ENCODE measurements around the gene VAMP8.
"Not testable (repeated sequence)": the region's sequence is repeated elsewhere in the genome, so short reads cannot be mapped to it uniquely, and the experiment has no call there.

Gene VAMP8

DNA sequence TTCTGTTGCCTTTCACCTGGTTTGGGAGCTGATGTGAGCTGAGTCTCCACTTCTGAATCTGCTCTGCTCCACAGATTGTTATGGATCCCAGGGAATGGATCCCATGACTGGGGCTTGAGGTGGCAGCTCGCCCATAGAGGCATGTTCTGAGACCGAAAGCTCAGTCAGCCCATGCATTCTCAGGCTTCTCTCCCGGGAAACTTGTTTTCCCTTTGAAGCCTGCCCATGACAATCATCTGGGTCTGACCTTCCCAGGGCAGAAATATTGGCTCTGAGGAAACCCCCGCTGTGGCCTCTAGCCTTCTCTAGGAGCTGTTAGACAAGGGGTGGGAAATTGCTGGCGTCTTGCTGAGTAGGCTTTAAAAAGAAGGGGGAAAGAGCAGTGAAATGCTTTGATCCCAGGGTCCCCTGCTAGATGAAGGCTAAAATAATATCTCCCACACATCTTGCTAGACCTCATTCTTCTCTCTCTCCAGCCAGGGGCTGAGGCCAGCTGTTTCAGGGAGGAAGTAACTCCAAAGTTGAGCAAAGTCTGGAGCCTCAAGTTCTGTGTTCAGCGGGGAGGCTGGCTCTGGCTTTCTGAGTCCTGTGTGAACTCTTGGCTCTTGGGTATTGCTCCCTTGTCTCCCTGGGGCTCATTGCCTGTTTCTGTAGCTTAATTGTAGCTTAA, 2.0 kb downstream of the VAMP8 start:
- DNase-seq: peak in 1 of 51 donors; percentile 24

DNA sequence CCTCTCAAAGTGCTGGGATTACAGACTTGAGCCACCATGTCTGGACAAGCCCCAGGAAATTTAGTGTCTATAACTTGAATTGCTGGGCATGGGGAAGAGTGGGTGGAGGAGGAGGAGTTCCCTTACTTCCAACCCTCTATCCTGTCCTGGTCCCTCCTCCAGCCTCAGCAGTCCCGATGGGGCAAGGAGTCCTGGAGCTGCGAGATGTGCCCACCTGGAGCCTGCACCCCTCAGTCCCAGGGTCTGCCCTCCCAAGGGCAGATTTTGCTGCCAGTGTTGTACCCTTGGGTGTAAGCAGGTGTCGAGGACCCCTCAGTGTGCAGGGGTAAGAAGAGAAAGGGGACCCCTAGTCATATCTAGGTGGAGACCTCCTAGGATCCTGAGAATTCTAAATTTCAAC, 2.8 kb downstream of the VAMP8 start:
- DNase-seq: no peak

DNA sequence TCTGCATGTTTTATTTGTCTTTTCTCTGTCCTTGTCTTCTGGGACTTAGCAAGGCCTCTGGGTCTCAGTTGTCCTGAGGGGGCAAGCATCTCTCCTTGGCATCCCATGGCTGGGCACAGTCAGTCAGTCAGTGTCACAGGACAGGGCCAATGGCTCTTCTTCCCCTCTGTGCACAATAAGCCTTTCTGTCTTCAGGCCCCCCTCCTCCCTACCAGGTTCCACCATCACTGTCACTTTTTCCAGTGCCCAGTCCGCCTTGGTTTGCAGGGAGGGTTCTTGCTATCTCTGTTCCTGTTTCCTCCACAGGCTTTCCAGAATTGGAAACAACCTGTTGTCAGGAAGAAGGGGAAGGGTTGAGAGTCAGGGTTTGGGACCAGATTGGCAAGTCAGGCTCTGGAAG, 5.1 kb downstream of the VAMP8 start:
- DNase-seq: peak in 7 of 51 donors; percentile 13 to 42 (median 27)

DNA sequence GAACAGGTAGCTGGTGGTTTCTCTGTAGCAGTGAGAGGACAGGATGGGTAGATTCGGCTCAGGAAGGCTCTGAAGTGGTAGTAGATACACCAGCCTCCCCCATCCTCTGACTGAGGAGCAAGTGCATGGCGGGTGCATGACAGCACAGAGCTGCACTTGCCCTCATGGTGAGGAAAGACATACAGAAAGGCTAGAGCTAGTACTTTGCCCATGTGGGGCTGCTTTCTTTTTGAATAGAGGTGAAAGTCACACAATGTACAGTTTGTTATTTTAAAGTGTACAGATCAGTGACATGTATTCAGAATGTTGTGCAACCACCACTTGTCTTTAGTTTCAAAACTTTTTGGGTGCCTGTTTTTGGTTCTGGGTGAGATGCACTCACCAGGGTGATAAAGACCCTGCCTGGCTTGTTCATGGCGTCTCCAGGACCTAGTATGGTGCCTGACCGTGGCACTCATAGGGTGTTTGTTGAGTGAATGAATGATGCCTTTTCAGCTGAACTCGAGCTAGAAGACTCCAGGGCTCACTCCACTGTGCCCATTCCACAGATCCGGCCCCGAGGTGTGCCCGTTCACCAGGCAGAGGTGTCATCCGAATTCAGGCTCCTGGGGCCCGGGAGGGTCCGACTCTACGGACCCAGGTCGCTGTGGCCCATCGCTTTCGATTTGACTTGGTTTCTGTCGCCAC, 6.4 kb downstream of the VAMP8 start:
- no peak for DNase-seq

DNA sequence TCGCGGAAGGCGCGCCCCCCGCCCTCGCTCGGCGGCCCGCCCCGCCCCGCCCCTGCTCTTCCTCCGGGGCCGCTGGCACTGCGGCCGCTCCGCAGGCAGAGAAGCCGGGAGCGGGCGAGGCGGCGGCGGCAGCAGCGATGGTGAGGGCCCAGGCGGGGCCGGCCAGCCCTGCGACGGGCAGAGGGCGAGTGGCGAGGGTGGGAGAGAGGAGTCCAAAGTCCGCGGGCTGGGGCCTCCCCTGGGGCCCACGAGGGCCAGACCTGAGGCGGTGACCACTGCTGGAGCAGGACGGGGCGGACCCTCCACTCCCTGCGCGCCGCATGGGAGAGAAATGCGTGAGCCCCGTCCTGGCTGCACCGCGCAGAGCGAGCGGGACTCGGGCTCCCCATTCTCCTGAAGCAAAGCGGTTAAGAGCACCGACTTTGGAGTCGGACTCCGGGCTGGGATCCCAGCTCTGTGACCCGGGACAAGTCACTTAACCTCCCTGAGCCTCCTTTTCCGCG, 7.0 kb downstream of the VAMP8 start, which contains the start of gene VAMP5:
Gene VAMP5, plus strand, starts transcription at position 78 of the 503 bp plus-strand sequence. Its CDS starts 60 bp downstream, at position 138.
- DNase-seq: peak in 8 of 51 donors; percentile 19 to 53 (median 26)

DNA sequence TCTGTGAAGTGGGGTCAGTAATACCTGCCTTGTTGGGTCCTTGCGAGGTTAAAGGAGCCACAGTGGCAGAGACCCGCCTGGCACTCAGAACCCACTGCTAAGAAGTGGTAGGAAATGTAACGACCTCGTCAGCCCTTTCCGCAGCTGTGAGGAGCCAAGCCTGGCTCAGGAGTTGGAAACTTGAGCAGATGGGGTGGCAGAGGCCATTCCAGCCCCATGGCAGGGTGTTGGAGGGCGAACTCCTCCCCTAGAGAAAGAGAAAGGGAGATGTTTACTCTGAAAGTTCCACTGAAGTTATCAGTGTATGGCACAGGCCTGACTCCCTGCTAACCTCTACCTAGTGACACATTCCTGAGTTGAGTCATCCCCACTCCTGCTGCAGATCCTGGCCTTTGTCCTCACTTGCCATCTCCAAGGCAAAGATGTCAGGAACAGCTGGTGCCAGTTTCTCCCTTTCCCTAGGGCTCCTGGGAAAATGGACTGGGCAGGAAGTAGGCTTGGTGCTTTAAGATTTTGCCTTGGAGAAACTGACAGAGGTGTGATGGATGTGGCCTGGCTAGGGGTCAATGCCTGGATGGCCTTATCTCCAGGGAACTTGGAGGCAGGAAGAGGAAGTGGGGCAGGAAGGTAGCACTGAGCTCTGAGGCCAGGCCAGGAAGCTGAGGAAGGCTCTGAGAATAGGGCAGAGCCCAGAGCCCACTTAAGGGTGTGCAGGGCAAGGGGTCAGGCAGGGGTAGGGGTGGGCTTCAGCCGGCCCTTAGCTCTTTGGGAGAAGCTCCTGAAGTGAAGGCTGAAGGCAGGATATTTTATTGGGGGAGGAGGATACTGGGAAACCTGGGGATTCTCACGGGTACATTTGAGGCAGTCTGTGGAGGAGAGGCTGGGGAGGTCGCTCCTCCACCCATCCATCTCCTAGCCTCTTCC, 7.7 kb downstream of the VAMP8 start:
- no peak for DNase-seq

DNA sequence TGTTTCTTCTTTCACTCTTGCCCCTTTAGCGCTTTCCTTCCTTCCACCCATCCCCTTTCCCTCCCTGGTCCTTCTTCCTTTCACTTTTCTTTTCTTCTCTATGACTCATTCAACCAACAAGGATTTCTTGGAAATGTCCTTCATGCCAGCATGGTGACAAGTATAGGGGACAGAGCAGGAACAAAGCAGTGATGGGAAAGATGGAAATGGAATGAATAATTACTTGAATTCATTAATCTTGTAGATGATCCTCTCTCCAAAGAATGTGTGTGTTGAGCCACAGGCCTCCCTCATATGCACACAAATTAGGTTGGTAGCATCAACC, 8.4 kb downstream of the VAMP8 start:
- DNase-seq: no peak

DNA sequence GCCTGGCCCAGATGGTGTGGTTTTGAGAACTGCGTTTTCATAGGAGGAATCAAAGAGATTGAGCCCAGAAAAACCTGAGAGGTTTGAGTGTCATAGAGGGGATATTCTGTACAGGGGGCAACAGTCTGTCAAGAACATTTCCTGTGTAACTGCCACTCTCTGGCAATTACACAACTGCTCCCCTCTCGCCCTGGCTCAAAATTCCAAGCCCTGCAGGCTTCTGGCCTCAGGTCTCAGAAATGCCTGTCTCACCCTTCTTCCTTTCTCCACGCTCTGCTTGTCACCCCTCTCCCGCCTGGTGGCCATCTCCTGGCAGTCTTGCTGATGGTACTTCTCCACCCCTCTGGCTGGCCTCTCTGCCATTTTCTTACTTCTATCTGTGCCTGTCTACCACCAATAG, 10.8 kb downstream of the VAMP8 start:
- no peak for DNase-seq

DNA sequence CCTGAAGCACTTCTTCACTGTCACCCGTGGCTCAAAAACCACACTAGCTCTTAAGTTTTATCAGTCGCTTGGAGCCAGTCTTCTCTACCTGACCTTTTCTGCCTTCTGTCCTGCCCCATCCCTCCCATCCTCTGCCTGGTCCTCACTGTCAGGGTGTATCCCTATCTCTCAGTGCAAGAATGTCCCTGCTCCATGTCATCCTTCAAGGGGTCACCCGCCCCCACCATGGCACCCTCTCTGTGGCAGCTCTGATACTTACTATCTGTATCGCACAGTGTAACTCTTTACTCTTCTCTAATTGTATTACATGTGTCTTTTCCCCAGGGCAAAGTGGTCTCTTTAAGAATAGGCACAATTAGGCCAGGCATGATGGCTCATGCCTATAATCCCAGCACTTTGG, 11.3 kb downstream of the VAMP8 start:
- no peak for DNase-seq

DNA sequence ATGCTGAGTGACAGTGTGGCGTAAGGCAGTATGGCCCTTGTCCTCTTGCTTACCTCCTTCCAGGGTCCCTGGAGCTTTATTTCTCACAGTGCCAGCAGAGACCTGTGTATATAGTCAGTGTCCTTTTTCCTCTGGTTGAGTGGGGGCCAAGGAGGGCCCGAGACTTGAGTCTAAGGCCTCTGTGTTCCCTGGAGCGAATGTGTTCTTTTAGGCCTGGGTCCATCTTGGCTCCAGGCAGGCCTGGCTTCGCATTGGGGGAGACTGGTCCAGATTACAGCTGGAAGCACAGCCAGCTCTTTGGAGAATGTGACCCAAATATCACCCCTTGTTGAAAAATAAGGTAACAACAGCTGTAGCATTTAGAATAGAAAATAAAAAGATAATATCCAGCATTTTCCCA, 11.8 kb downstream of the VAMP8 start:
- DNase-seq: peak in 8 of 51 donors; percentile 13 to 46 (median 28)

DNA sequence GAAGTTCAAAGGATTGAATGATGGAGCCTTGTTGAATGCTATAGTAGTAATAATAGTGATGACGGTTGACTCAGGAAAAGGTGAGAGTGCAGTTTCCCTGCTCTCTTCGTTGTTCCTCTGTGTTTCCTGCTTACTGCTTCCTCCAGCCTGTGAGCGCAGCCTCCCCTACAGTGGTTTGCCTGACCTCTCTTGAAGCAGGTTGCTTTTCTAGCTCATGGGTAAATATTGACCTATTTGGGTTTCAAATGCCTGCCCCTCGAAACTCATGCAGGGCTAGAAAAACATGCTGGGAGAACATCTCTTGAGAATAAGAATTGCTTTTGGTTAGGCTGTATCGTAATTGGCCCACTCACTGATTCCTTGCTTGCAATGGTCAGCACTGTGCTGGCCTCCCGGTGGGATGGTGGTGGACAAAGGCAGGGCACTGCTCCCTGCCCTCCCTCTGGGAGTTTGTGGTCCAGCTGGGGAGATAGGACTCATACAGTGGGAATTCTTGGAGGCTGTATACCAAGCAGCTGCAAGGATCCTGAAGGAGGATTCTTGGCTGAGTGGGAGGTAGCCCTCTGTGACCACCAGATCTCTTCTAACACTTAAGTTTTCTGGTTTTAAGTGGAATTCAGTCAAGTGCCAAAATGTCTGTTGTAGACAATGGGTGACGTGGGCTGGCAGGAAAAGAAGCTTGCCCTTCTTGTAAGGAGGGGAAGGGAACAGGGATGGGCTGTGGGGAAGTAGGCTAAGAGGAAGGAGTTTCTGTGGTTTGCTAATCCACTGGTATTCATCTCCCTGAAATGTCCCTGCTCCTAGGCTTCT, 12.8 kb downstream of the VAMP8 start:
- peak in 6 of 51 donors; percentile 14 to 39 (median 23) for DNase-seq

DNA sequence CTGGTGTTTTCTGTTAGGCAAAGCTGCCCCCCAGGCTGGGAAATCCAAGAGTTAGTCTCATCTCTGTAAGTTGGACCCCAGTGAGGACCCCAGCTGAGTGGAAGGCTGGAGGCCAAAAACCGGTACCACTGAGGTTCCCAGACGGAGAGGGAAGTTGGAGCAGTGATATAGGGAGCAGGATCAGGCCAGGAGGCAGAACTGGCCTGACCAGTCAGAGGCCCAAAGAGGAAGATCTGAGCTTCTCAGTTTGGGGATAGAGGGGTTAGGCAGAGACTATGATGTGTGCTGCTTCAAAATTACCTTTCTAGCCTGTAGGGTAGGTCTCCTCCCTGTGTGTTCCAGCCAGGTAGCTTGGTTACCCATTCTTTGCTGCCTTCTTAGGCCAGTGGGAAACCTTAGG, 13.6 kb downstream of the VAMP8 start:
- no peak for DNase-seq

DNA sequence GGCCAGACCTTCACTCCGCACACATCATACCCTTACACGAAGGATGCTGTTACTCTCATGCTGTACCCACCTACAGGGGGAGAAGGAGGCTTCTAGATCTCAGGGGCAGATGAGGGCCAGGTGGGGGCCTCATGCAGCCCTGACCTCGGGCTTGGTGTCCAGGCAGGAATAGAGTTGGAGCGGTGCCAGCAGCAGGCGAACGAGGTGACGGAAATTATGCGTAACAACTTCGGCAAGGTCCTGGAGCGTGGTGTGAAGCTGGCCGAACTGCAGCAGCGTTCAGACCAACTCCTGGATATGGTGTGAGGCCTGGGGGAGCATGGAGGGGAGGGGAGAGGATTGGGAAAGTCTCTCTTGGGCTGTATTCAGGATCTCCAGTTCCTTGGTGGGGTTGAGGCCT, 14.2 kb downstream of the VAMP8 start:
- DNase-seq: no peak

DNA sequence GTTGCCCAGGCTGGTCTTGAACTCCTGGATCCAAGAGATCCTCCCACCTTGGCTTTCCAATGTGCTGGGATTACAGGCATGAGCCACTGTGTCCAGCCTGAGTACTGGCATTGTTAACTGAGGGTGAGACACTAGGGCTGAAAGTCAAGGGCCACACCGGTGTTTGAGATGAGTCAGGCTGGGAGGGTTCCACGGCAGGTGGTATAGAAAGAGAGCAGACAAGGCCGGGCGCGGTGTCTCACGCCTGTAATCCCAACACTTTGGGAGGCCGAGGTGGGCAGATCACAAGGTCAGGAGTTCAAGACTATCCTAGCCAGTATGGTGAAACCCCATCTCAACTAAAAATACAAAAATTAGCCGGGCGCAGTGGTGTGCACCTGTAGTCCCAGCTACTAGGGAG, 14.9 kb downstream of the VAMP8 start:
- DNase-seq: not testable (repeated sequence)

DNA sequence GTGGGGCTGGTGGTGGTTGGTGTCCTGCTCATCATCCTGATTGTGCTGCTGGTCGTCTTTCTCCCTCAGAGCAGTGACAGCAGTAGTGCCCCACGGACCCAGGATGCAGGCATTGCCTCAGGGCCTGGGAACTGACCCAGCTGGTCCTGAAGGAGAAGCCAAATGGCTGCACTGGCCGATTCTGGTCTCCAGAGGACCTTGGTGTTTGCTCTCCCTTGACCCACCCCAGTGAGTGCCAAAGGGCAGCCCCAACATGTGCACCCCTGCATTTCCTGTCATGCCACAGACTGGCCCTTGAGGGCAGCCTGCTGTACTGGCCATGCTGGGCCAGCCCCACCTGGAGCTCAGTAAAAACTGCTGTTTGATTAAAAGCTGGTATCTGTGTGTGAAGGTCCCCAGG, 15.6 kb downstream of the VAMP8 start:
- no peak for DNase-seq

DNA sequence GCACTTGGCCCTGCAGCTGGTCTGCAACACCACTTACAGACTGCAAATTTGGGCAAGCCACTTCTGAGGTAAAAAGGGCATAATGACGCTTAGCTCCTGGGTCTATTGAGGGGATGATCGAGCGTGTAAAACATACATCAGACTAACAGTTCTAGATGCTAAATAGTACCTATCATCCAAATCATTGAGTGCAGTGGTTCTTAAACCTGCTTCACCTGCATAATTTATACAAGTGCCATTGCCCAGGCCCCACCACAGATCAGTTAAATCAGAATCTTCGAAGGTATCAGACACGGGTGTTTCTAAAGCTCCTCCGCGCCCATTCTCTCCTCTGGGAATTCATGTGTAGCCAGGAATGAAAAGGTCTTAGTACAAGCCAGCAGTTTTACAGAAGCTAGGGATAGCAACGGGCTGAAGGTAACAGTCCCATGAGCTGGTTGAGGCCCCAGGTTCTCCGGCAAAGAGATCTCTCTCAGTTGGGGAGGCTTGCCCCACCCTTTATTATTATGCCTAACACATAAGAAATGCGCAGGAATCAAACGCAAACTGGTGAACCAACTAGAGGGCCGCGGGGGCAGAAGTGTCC, 17.4 kb downstream of the VAMP8 start:
- no peak for DNase-seq

DNA sequence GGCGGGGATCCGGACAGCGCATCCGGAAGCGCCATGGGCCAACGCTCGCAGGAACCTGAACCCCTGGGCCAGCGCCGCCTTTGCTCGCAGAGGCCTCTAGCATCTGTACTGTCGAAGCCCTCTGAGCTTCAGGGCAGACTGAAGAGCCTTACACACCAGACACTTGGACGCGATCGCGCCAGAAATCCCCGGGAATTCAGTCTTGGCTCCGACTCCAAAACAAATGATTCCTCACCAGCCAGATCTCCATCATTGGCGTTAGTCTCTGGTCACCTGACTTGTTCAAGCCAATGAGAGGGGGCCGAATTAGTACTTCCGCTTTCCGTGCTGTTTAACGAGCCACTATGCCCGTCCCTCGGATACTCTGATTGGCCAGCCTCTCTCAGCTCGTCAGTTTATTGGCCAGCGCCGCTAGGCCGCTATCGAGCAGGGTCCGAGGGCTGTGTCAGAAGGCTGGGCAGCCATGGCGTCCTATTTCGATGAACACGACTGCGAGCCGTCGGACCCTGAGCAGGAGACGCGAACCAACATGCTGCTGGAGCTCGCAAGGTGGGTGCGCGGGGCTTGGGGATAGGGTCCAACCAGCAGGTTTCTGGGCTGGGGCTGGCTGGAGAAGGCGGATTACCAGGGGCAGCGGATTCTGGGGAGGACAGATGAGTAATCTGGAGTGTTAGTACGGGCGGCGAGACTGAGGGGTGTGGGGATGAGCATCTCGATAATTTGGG, 18.1 kb downstream of the VAMP8 start, which contains the start of gene RNF181:
Gene RNF181, plus strand, starts transcription at position 445 of the 725 bp plus-strand sequence. Its CDS starts 19 bp downstream, at position 464.
- peak; percentile 69 to 100 (median 97) for DNase-seq

DNA sequence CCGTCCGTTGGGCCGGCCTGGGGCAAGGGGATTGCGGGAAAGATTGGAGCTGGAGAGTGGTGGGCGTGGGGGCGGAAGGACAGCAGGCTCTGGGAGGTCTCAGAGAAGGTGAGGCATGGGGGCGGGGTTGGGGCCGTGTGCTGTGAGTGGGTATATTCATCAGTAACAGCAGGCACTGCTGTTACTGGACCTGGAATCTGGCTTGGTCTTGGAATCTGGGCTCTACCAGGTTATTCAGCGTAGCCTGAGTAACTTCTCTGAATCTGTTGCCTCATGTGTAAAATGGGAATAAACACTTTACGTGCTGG, 18.6 kb downstream of the VAMP8 start:
- DNase-seq: no peak

DNA sequence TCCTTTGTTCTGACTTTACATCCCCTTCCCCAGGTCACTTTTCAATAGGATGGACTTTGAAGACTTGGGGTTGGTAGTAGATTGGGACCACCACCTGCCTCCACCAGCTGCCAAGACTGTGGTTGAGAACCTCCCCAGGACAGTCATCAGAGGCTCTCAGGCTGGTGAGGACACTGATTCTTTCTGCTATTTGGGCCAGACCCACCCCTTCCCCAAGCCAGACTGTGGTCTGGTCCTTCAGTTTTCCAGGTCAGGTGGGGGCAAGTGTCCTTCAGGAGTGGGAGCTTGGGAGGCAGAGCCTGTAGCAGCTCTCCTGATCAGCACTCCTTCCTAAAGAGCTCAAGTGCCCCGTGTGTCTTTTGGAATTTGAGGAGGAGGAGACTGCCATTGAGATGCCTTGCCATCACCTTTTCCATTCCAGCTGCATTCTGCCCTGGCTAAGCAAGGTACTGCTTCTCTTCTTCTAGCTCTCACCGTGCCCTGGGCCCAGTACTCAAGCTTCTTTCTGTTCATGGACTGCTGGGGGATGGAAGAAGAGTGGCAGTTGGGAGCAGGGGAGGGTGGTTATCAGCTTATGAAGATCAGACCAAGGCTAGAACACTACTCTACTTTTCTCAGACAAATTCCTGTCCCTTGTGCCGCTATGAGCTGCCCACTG, 19.2 kb downstream of the VAMP8 start:
- no peak for DNase-seq

DNA sequence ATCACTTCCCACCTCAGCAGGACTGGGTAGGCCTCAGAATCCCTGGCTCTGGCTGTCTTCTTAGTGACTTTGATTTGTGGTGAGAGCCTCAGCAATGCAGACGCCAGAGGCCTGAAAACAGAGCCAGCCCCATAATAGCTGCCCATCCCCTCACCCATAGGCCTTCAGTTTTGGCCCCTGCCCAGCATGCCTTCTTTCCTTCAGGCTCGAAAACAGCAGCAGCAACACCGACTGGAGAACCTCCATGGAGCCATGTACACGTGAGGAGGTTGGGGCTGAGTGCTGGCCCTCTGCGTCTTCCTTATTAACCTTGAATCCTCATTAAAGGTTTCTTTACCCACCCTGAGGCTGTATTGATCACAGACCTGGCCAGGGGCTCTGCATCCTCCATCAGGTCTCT, 19.9 kb downstream of the VAMP8 start:
- DNase-seq: no peak

Measured in hypothalamus (tissue), 51 donors.